GM18867 (cell line): ENCODE results near the gene STAC.
"Not testable (repeated sequence)": the region's sequence is repeated elsewhere in the genome, so short reads cannot be mapped to it uniquely, and the experiment has no call there.

Source experiments
- ATAC-seq: cut with Tn5 transposase; IDR thresholded peaks from one replicate; pipeline ENCODE4 v1.9.1; 2021; ENCODE audit warnings: mild to moderate bottlenecking, moderate library complexity; ENCODE audit not compliant: unreplicated experiment

The STAC gene

DNA sequence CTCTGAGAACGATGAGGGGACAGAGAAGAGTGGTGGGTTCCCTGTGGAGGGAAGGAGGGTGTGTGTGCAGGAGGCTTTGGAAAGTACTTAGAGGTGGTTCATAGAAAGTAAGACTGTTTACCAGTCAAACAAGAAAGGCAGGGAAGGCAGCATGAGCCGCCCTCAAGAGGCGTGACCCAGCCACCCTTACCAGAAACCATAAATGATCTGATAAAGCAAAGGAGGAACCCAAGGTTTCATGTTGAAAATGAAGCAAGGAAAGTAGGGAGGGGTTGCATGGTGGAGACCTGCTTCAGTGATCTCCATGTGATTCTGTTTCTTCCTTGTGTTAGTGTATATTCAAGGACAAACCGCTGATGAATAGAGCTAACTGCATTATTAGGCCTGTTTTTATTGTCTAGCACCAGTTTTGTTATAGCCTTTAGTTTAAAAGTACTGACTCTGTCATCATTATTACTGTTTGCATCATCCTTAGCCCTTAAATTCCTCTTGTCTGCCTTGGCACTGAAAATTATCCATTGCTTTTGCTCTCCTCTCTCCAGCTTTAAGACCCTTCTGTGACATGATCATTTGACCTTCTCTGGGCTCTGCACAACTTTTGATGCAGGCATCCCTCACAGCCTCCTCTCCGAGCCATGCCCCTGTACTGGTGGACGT lies 96.1 kb downstream of the STAC start:
- no peak for ATAC-seq

DNA sequence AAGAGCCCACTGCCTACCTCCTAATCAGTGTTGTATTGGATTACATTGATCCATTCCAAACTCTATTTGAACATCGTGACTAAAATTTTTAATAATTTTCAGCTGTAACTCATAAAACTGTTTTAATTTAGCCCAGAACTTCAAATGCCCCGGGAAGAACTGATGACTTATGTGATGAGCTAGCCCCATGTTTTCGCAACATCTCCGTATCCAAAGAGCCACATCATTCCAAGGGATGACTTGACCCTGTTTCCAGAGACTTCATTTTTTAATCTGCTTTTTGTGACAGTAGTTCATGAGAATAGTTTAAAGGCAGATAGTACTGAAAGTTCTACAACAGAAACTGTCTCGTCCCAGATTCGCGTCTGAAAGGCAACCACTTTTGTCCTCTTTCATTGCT lies 97.4 kb downstream of the STAC start:
- no peak for ATAC-seq

DNA sequence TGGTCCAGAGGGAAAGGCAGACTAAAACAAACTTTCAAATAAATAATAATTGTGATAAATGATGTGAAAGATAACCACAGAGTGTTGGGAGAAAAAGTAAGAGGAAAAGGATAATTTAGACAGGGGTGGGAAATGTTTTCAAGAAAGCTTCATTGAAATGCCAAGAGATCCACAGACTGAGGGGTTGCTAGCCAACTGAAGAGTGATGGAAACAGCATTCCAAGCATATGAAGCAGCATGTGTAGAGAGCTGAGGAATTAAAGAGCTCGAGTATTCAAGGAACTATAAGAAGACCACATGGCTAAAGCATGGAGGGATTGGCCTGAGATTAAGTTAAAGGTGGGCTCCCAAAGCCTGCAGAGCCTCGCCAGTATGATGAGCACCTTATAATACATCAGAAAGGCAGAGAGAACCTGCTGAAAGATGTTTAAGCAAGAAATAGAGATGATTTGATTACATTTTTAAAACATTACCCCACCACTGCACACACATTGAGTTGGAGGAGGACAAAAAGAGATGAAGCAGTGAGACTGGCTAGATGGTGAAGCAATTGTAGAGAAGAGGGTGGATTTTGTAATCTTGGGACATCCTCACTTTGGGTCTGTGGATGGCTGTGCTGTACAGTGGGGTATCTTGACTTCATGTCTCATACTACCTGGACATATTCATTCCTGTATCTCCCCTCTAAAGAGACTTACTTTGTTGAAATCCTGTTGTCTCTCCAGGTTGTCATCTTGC lies 100.8 kb downstream of the STAC start:
- no peak for ATAC-seq

DNA sequence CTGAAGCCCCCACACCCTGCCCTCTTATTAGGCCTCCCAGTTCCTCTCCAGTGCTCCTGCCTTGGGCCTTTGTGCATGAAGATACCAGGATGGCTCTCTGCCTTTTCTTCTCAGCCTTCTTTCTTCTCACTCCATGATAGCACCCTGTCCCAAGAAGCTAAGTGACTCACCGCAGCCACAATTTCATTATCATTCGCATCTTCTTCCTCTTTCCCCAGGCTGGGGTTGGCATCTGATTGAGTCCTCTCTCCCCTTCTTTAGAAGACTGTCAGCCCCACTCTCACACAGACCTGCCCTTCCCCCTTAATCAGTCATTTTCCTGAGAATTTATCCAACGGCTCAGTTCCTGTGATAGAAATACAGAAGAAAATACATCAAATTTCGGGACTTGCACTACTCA lies 102.0 kb downstream of the STAC start:
- ATAC-seq: no peak

DNA sequence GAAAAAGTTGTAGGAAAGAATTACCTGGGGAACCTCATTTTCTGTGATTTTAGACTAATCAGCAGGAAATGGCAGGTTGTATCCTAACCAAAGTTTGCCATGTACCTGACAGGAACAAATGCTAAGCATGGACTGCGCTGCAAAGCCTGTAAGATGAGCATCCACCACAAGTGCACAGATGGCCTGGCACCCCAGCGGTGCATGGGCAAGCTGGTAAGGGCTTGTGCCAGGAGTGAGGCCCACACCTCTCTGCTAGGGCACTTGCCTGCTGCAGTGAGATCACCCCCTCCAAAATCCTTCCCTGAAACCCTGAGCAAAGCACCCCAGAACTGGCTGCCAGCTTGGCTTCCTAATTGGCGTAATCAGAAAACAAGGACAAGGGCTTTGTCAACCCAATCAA lies 102.6 kb downstream of the STAC start:
- ATAC-seq: no peak

DNA sequence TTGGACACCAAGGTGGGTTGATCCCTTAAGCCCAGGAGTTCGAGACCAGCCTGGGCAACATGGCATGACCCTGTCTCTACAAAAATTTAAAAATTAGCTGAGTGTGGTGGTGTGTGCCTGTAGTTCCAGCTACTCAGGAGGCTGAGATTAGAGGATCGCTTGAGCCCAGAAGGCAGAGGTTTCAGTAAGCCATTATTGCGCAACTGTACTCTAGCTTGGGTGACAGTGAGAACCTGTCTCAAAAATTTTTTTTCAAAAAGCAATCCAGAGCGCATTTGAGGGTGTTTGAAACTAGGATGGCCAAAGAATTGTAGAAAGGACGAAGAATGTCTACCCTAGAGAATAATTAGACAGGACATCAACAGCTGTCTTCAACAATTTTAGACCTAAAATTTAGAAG lies 103.4 kb downstream of the STAC start:
- no peak for ATAC-seq

DNA sequence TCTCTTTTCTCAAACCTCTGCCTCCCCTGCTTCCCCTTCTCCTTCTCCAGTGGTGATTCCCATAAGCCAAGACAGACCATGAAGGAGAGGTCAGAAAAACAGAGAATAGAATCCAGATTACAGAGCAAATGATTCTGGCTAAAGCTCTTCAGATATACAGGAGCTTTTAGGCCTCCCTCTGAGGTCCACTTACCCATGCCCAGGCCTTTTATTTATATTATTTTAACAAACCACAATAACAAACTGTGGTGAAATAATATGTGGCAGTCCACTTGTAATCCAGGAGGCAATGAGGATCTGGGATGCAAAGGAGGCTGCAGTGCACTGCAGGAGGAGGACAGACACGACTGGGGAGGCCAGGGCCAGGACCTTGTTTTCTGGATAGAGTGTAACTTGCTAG lies 104.1 kb downstream of the STAC start:
- no peak for ATAC-seq

DNA sequence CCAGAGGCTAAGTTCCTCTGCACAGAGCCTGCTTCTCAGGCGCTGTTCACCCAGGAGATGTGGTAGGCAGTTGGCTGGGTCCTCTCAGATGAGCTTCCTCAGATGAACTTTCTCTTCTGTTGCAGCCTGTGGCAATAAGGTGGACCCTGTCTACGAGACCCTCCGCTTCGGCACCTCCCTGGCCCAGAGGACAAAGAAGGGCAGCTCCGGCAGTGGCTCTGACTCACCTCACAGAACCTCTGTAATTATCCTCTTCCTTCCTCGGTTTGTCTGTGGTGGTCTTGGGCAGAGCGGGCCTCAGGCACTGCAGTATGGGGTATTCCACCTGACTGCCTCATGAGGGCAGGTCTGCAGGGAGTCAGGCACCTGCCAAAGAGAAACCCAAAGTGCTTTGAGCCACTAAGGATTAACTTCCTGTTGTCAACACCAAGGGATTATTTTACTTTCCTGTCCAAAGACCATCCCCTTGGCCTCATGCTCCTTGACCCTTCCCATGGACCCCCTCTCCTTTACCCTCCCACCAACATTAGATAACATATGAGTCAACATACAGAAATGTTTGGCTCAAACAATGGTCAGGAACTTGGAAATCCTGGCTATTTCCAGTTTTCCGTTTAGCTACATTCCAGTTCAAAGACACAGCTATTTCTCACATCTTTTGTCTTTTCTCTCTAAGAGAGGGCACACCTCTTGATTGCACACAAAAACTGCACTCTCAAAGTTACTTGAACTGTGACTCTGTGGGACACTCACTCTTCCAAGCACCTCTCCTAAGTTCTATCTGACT lies 105.9 kb downstream of the STAC start:
- no peak for ATAC-seq

DNA sequence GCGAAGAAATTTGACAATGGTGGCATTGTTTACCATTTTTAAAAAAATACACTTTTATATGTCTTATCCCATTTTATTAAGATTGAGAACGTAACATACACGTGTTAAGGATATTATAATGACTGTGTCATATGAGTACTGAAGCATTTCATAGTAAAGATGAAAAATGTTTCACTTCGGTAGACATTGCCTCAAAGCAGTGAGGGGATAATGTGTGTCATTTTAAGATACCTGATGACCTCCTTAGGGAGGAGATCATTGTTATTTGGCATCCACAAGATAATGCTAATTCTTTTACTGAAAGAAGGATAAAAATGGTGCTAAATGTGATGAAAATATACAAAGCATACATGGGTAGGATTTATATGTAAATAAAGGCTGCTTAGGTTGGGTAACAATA lies 107.3 kb downstream of the STAC start:
- ATAC-seq: no peak

DNA sequence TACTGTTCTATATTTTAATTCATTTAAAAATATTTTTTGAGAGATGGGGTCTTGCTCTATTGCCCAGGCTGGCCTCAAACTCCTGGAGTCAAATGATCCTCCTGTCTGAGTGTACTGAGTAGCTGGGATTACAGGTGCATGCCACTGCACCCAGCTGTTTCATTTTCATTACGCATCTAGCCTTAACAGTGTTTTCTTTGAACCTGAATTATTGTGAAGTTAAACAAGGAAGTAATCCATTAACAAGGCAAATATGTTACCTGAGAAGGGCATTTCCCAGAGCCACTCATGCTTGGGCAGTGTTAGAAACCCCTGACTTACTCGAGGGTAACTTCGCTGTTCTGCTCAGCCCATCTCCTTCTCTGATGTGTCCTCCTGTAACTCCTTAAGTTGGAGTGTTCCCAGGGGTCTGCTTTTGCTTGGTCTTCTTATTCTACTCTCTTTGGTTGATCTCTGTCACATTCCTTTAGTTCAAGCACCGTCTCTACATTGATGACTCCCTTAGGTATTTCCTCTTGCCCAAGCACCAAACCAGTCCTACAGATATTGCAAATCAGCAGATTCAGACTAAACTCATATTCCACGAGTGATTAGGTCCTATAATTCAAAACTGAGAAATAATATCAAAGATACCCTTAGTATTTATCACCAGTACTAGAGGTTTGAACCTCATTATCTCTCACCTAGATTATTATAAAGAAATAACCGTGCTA lies 107.9 kb downstream of the STAC start:
- ATAC-seq: no peak

DNA sequence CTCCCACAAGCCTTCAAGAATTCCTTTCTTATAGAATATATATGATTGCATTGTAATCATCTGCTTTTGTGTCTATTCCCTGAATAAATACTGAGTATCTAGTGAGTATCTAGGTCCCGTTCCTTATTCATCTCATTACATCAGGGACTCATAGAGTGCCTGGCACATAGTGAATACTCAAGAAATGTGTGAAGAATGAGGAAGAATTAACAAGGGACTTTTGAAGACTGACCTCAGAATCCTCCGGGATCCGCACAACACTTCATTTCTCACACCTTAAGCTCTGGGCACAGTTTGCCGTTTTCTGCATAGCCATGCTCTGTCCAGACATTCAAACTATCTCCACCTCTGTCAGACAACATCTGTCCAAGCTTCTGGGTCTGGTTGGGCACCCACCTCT lies 108.8 kb downstream of the STAC start:
- ATAC-seq: no peak

DNA sequence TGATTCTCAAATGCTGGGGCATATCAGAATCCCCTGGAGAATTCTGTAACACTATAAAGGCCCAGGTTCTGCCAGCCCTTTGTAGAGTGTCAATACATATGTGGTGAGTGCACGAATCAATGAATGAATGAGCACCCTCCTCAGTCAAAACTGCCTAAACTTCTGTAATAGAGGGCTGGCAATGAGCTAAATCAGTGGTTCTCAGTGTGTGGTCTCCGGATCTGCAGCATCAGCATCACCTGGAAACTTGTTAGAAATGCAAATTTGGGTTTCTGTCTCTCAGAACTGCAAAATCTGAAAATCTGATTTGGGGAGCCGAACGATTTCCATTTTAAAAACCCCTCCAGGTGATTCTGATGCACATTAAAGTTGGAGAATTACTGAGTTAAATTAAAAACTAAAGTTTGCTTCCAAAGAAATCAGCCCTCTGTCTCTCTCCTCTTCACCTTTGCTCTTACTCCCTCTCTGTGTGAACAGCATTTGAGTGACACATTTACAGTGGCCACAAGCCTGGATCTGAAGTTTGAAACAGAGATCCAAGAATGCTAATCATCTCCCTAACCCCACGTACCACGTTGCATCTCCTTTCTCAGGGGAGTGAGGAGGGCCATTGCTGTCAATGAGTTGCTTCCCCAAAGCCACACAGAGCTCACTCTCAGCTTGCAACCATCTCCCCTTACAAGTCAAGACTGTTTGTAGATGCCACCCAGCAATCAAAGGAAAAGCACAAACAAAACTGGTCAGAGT lies 109.5 kb downstream of the STAC start:
- ATAC-seq: no peak

DNA sequence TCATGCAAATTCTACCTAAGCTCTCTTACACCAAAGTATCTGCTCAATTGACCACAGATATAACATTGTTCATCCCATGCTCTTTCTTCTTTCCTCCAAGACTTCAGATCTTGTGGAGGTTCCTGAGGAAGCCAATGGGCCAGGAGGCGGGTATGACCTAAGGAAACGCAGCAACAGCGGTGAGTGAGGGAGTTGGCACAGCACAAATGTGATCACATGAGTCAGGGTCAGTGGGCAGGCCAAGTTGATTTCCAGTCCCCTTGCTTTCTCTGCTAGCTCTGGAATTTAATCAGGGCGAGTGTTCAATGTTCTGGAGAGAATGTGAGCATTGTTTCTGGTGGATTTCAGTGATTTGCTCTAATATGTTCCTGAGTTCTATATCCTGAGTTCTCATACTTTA lies 112.7 kb downstream of the STAC start:
- ATAC-seq: no peak

DNA sequence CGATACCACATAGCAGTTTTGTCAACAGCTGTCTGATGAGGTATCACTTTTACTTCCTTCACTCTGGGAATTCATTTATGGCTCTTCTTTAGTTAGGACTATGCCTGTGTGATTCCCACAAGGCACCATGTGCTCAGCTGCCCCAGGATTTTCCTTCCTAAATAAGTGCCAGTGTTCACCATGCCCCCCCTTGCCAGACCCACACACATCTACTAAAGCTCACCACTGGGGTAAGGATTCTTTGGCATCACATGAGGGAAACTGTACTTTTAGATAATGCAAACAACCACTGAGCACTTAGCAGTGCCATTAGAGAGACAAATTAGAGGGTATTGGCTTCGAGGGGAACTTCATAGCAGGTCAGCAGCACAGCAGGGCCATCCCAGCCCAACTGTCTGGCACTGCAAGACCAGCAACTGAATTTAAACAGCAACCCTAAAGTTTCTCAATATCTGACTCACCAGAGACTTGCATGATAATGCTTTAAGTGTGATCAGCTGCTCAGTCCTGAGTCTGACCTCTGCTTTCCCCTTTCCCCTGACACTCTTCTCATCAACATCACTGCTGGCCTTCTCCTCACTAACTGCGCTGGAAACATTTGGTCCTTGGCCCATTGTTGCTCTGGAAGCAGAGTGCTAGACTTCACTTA lies 114.3 kb downstream of the STAC start:
- ATAC-seq: no peak

DNA sequence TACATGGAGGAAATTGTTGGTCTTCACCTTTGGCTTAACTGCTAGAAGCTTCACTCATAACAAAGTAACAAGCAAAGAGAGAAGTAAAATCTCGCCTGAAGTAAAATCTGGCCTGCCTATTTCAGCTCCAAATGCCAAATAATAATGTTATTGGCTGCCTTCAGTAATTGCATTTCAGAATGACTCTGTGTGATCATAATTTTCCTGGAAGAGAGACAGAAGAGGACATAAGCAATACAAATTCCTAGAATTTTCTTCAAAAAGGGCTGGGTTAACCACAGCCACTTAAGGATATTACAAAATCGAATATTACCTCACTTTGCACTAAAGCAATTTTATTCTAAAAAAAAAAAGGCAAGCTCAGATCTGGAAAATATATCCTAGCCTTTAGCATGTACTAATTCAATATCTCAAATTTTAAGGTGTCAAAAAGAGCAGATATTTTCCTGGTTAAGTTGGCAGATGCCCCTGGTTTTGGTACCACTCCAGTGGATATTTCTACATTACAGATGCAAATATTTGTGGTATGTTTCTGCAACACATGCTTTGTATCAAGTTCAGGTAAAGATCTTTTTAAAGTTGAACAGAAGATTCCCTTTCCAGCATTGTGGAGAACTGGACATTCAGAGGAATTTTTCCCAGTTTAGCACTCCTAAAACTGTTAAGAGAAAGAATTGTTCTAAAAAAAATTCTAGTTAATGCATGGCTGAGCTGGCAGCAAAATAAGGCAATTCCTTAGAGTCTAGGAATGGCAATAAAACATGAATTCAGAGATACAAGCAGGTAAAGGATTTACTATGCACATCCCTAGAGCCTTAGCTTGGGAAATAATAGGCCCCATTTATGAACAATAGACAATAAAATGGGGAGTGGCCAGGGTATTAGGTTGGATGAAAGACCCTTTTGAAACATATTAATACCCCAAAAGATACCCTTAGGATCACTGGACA lies 116.7 kb downstream of the STAC start:
- ATAC-seq: no peak

DNA sequence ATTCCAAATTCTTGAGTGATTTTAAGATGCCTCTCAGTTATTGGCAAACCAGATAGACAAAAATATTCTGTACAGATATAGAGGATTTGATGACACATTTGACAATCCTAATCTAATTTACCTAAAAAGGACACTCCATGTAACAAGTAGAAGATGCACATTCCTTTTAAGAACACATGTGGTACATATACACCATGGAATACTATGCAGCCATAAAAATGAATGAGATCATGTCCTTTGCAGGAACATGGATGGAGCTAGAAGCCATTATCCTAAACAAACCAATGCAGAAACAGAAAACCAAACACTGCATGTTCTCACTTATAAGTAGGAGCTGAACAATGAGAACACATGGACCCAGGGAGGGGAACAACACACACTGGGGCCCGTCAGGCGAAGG lies 119.7 kb downstream of the STAC start:
- ATAC-seq: not testable (repeated sequence)

DNA sequence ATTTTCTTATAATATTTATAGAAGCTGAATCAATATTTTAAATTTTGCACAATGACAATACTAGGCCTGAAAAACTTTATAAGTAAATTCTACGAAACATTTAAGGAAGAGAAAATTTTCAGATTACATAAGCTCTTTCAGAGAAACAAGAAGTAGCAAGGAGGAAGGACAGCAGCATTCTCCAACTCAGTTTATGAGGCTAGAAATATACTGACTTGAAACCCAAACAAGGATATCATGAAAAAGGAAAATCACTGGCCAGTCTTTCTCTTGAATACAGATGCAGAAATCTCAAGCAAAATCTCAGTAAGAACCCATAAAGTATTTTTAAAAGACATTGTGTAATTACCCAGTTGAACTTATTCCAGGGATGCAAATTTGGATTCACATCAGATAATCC lies 121.3 kb downstream of the STAC start:
- no peak for ATAC-seq

DNA sequence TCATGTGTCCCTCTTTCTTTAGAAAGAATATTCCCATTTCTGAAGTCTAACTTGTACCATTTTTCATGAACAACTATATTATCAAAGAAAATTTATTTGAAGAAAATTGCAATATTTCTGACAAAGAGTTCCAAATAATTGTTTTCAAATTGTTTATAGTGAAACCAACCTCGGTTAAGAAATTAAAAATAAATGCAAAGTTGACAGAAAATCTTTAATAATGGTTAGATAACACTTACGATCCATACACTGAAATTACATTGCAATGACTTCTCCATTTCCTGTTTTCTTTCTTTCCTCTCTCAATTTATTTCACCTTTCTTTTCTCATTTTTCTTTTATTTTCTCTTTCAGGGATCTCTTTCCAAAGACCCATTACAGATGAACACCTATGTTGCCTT lies 125.1 kb downstream of the STAC start:
- ATAC-seq: no peak
